ENCODE results near the gene LCOR. TPM values are rescaled to one million over a fixed set of nuclear protein-coding genes. Genes with fewer than 3 reads are reported as not detected.

The LCOR gene
- total and polyA plus RNA-seq, 4 donors = 2.4 to 38.9 (median 19.5) TPM

- Histone ChIP-seq H3K27me3 (ENCODE audit: control insufficient read depth in 1 of 2, insufficient read depth in 2 of 2, low read length in 1 of 2) (no peaks in the 10 kb centered on the region), H3K27ac (ENCODE audit: low read depth in 1 of 2, low read length in 2 of 2) (no peak overlapping the region), H3K4me3 (ENCODE audit: low read length in 2 of 2) (peak overlapping the region; percentile 91 to 95), H3K36me3 (ENCODE audit: control insufficient read depth in 1 of 2, insufficient read depth in 2 of 2, low read length in 1 of 2) (no peaks in the 10 kb centered on the region), H3K9me3 (ENCODE audit: control insufficient read depth, low read length) (no peaks in the 10 kb centered on the region), H3K4me1 (ENCODE audit: control insufficient read depth in 1 of 2, insufficient read depth in 2 of 2, low read length in 2 of 2) (peaks cover 0 to 9% of the 10 kb centered on the region in 2 donors)
- WGBS, 2 donors = 1% methylated on average over 43 to 46 of the region's 46 CpGs
- intact Hi-C loops (cut with DNase I) = loop anchor here (2.0 to 10.0 kb wide), 7 partner anchors 191 to 791 kb away; partner anchors contain the start of genes TM9SF3 (in 2 of the 2) and CCNJ (in 1 of the 2)
- ATAC-seq (ENCODE audit: low FRiP score) = peak; percentile 5
- DNase-seq = peak in 1 of 2 donors; percentile 55
These were observed 1.3 kb downstream of the LCOR start for GRCh38 chr10:96833220-96834001.

- H3K4me1 ChIP-seq (ENCODE audit: control insufficient read depth in 1 of 2, insufficient read depth in 2 of 2, low read length in 2 of 2) = peaks cover 0 to 9% of the 10 kb centered on the region in 2 donors
- no peak overlapping the region for H3K27ac ChIP-seq (ENCODE audit: low read depth in 1 of 2, low read length in 2 of 2)
- DNase-seq (no peak), ATAC-seq (ENCODE audit: low FRiP score) (no peak)
- no peaks in the 10 kb centered on the region for H3K27me3 ChIP-seq (ENCODE audit: control insufficient read depth in 1 of 2, insufficient read depth in 2 of 2, low read length in 1 of 2)
- no peaks in the 10 kb centered on the region for H3K36me3 ChIP-seq (ENCODE audit: control insufficient read depth in 1 of 2, insufficient read depth in 2 of 2, low read length in 1 of 2)
- WGBS, 2 donors = 51 to 53% methylated on average over 8 of the region's 8 CpGs
- peak overlapping the region; percentile 13 to 95 for H3K4me3 ChIP-seq (ENCODE audit: low read length in 2 of 2)
- intact Hi-C loops (cut with DNase I) = loop anchor here (5.0 to 10.0 kb wide), 6 partner anchors 191 to 792 kb away; partner anchors contain the start of genes TM9SF3 (in 2 of the 2) and CCNJ (in 1 of the 2)
- H3K9me3 ChIP-seq (ENCODE audit: control insufficient read depth, low read length) = no peaks in the 10 kb centered on the region
These were observed 2.0 kb downstream of the LCOR start for GRCh38 chr10:96834120-96834519.

GRCh38 chr10:96835899-96836298 is 3.8 kb downstream of the LCOR start:
- peaks cover 2 to 14% of the 10 kb centered on the region in 2 donors for H3K4me1 ChIP-seq (ENCODE audit: control insufficient read depth in 1 of 2, insufficient read depth in 2 of 2, low read length in 2 of 2)
- ATAC-seq (ENCODE audit: low FRiP score) (no peak), DNase-seq (no peak)
- intact Hi-C loops (cut with DNase I) = loop anchor here (10.0 kb wide), 4 partner anchors 189 to 461 kb away; partner anchors contain the start of gene TM9SF3 (in 1 of the 2)
- no peaks in the 10 kb centered on the region for H3K27me3 ChIP-seq (ENCODE audit: control insufficient read depth in 1 of 2, insufficient read depth in 2 of 2, low read length in 1 of 2)
- no peaks in the 10 kb centered on the region for H3K9me3 ChIP-seq (ENCODE audit: control insufficient read depth, low read length)
- H3K27ac ChIP-seq (ENCODE audit: low read depth in 1 of 2, low read length in 2 of 2) = no peak overlapping the region
- H3K36me3 ChIP-seq (ENCODE audit: control insufficient read depth in 1 of 2, insufficient read depth in 2 of 2, low read length in 1 of 2) = no peaks in the 10 kb centered on the region
- H3K4me3 ChIP-seq (ENCODE audit: low read length in 2 of 2) = no peak overlapping the region
- 89 to 92% methylated on average over 1 of the region's 1 CpG for WGBS, 2 donors

GRCh38 chr10:96838529-96838928 is 6.4 kb downstream of the LCOR start:
- 60 to 65% methylated on average over 4 of the region's 4 CpGs for WGBS, 2 donors
- intact Hi-C loops (cut with DNase I) = loop anchor here (10.0 kb wide), 4 partner anchors 186 to 464 kb away; partner anchors contain the start of gene TM9SF3 (in 1 of the 2)

GRCh38 chr10:96840841-96841518 is 8.9 kb downstream of the LCOR start:
- 81 to 91% methylated on average over 7 of the region's 7 CpGs for WGBS, 2 donors

More at GRCh38 chr10:96838529-96838928, 6.4 kb downstream of the LCOR start:
- peaks cover 2 to 14% of the 10 kb centered on the region in 2 donors for H3K4me1 ChIP-seq (ENCODE audit: control insufficient read depth in 1 of 2, insufficient read depth in 2 of 2, low read length in 2 of 2)
- H3K9me3 ChIP-seq (ENCODE audit: control insufficient read depth, low read length) = no peaks in the 10 kb centered on the region
- H3K27ac ChIP-seq (ENCODE audit: low read depth in 1 of 2, low read length in 2 of 2) = no peak overlapping the region
- no peaks in the 10 kb centered on the region for H3K27me3 ChIP-seq (ENCODE audit: control insufficient read depth in 1 of 2, insufficient read depth in 2 of 2, low read length in 1 of 2)
- no peaks in the 10 kb centered on the region for H3K36me3 ChIP-seq (ENCODE audit: control insufficient read depth in 1 of 2, insufficient read depth in 2 of 2, low read length in 1 of 2)
- no peak overlapping the region for H3K4me3 ChIP-seq (ENCODE audit: low read length in 2 of 2)
- DNase-seq (no peak), ATAC-seq (ENCODE audit: low FRiP score) (no peak)

GRCh38 chr10:96842896-96843723 is 11.0 kb downstream of the LCOR start:
- Histone ChIP-seq H3K4me3 (ENCODE audit: low read length in 2 of 2) (no peak overlapping the region), H3K9me3 (ENCODE audit: control insufficient read depth, low read length) (no peaks in the 10 kb centered on the region), H3K36me3 (ENCODE audit: control insufficient read depth in 1 of 2, insufficient read depth in 2 of 2, low read length in 1 of 2) (no peaks in the 10 kb centered on the region), H3K27ac (ENCODE audit: low read depth in 1 of 2, low read length in 2 of 2) (no peak overlapping the region), H3K27me3 (ENCODE audit: control insufficient read depth in 1 of 2, insufficient read depth in 2 of 2, low read length in 1 of 2) (no peaks in the 10 kb centered on the region), H3K4me1 (ENCODE audit: control insufficient read depth in 1 of 2, insufficient read depth in 2 of 2, low read length in 2 of 2) (peaks cover 2 to 5% of the 10 kb centered on the region in 2 donors)
- DNase-seq (no peak), ATAC-seq (ENCODE audit: low FRiP score) (no peak)
- intact Hi-C loops (cut with DNase I) = loop anchor here in 1 of 2 donors (10.0 kb wide), 1 partner anchor 72 kb away; no protein-coding TSS in a partner anchor
- WGBS, 2 donors = 73 to 83% methylated on average over 8 of the region's 8 CpGs

More at GRCh38 chr10:96840841-96841518, 8.9 kb downstream of the LCOR start:
- H3K9me3 ChIP-seq (ENCODE audit: control insufficient read depth, low read length) = no peaks in the 10 kb centered on the region
- H3K4me3 ChIP-seq (ENCODE audit: low read length in 2 of 2) = no peak overlapping the region
- no peaks in the 10 kb centered on the region for H3K36me3 ChIP-seq (ENCODE audit: control insufficient read depth in 1 of 2, insufficient read depth in 2 of 2, low read length in 1 of 2)
- H3K4me1 ChIP-seq (ENCODE audit: control insufficient read depth in 1 of 2, insufficient read depth in 2 of 2, low read length in 2 of 2) = peaks cover 2 to 10% of the 10 kb centered on the region in 2 donors
- ATAC-seq (ENCODE audit: low FRiP score) (no peak), DNase-seq (no peak)
- no peak overlapping the region for H3K27ac ChIP-seq (ENCODE audit: low read depth in 1 of 2, low read length in 2 of 2)
- intact Hi-C loops (cut with DNase I) = loop anchor here in 1 of 2 donors (10.0 kb wide), 1 partner anchor 74 kb away; no protein-coding TSS in a partner anchor
- no peaks in the 10 kb centered on the region for H3K27me3 ChIP-seq (ENCODE audit: control insufficient read depth in 1 of 2, insufficient read depth in 2 of 2, low read length in 1 of 2)

GRCh38 chr10:96843823-96844222 is 11.7 kb downstream of the LCOR start:
- intact Hi-C loops (cut with DNase I) = loop anchor here in 1 of 2 donors (10.0 kb wide), 1 partner anchor 71 kb away; no protein-coding TSS in a partner anchor
- H3K4me1 ChIP-seq (ENCODE audit: control insufficient read depth in 1 of 2, insufficient read depth in 2 of 2, low read length in 2 of 2) = peaks cover 2 to 5% of the 10 kb centered on the region in 2 donors
- H3K27ac ChIP-seq (ENCODE audit: low read depth in 1 of 2, low read length in 2 of 2) = no peak overlapping the region
- DNase-seq (no peak), ATAC-seq (ENCODE audit: low FRiP score) (no peak)
- WGBS, 2 donors = 95 to 98% methylated on average over 2 of the region's 2 CpGs
- no peaks in the 10 kb centered on the region for H3K27me3 ChIP-seq (ENCODE audit: control insufficient read depth in 1 of 2, insufficient read depth in 2 of 2, low read length in 1 of 2)
- no peaks in the 10 kb centered on the region for H3K9me3 ChIP-seq (ENCODE audit: control insufficient read depth, low read length)
- no peak overlapping the region for H3K4me3 ChIP-seq (ENCODE audit: low read length in 2 of 2)
- no peaks in the 10 kb centered on the region for H3K36me3 ChIP-seq (ENCODE audit: control insufficient read depth in 1 of 2, insufficient read depth in 2 of 2, low read length in 1 of 2)

GRCh38 chr10:96846395-96846794 is 14.3 kb downstream of the LCOR start:
- no peaks in the 10 kb centered on the region for H3K9me3 ChIP-seq (ENCODE audit: control insufficient read depth, low read length)
- peaks cover 0 to 3% of the 10 kb centered on the region in 2 donors for H3K4me1 ChIP-seq (ENCODE audit: control insufficient read depth in 1 of 2, insufficient read depth in 2 of 2, low read length in 2 of 2)
- no peak overlapping the region for H3K4me3 ChIP-seq (ENCODE audit: low read length in 2 of 2)
- no peaks in the 10 kb centered on the region for H3K27me3 ChIP-seq (ENCODE audit: control insufficient read depth in 1 of 2, insufficient read depth in 2 of 2, low read length in 1 of 2)
- DNase-seq = no peak
- 91 to 95% methylated on average over 1 of the region's 1 CpG for WGBS, 2 donors
- no peaks in the 10 kb centered on the region for H3K36me3 ChIP-seq (ENCODE audit: control insufficient read depth in 1 of 2, insufficient read depth in 2 of 2, low read length in 1 of 2)
- intact Hi-C loops (cut with DNase I) = loop anchor here in 1 of 2 donors (10.0 kb wide), 1 partner anchor 68 kb away; no protein-coding TSS in a partner anchor
- no peak overlapping the region for H3K27ac ChIP-seq (ENCODE audit: low read depth in 1 of 2, low read length in 2 of 2)
- ATAC-seq (ENCODE audit: low FRiP score) = no peak
